NT2/D1 (cell line): ENCODE measurements around the gene LAMB1.

Experiments
- SUZ12 ChIP-seq: IDR thresholded peaks from 2 replicates; pipeline ENCODE4 v1.6.1; 2011; ENCODE audit not compliant: insufficient read length, insufficient read depth; ENCODE audit errors: extremely low read depth
- YY1 ChIP-seq: IDR thresholded peaks from 2 replicates; pipeline ENCODE4 v1.6.1; 2011; ENCODE audit not compliant: insufficient read length, insufficient read depth

DNA sequence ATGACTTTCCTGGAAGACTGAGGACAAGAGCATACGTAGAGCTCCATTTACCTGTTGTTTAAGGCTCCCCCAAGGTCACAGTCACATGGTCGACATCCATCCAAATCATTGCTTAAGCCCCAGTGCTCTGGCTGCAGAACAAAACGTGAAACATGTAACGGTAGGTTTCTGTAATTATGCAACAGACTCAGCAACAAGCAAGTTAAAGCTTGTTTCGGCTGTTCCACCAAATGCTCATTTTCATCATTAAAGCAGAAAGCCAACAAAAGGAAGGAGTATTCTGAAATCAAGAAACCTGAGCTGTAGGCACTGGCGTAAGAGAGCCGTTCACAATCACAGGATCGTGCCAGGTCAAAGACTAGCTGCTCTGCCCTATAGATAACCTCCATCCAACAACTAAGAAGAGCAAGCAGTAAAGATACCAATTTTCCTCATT lies 30.0 kb downstream of the LAMB1 start:
- TF ChIP-seq YY1 (no peak), SUZ12 (no peak)
